Osteoblast (primary cell): ENCODE measurements around the gene CABLES1. TPM values are rescaled to one million over a fixed set of nuclear protein-coding genes. Genes with fewer than 3 reads are reported as not detected.

Experiments used
- DNase-seq: peaks from one replicate; pipeline ENCODE4 v3.0.0; 2011; ENCODE audit warnings: low spot score, mixed read lengths; ENCODE audit not compliant: insufficient read length; ENCODE audit errors: missing footprints
- H2AFZ ChIP-seq: 2 replicates; pipeline ENCODE4 v1.6.0; 2011; ENCODE audit warnings: mild to moderate bottlenecking, low read length
- H3K27ac ChIP-seq: 2 replicates; pipeline ENCODE4 v1.5.1; 2011; ENCODE audit warnings: mild to moderate bottlenecking, low read depth, low read length, moderate library complexity
- H3K27me3 ChIP-seq: 2 replicates; pipeline ENCODE4 v1.6.0; 2012; ENCODE audit warnings: mild to moderate bottlenecking, control low read depth, inconsistent platforms, low read length, moderate library complexity; ENCODE audit not compliant: insufficient read depth
- H3K36me3 ChIP-seq: 2 replicates; pipeline ENCODE4 v1.5.1; 2011; ENCODE audit warnings: mild to moderate bottlenecking, low read length, control low read depth, moderate library complexity; ENCODE audit not compliant: insufficient read depth
- H3K4me1 ChIP-seq: 2 replicates; pipeline ENCODE4 v1.5.1; 2011; ENCODE audit warnings: mild to moderate bottlenecking, low read length, control low read depth, moderate library complexity; ENCODE audit not compliant: insufficient read depth
- H3K4me2 ChIP-seq: 2 replicates; pipeline ENCODE4 v1.6.0; 2011; ENCODE audit warnings: mild to moderate bottlenecking, low read length; ENCODE audit not compliant: insufficient read depth
- H3K4me3 ChIP-seq: fragments of 200-600 bp; sonication (generic); 3 replicates; pipeline ENCODE4 v1.5.1; 2012; ENCODE audit warnings: mild to moderate bottlenecking, low read length, inconsistent platforms; ENCODE audit not compliant: insufficient read depth
- H3K79me2 ChIP-seq: 2 replicates; pipeline ENCODE4 v1.6.0; 2012; ENCODE audit warnings: mild to moderate bottlenecking, low read length, control low read depth, inconsistent platforms; ENCODE audit not compliant: insufficient read depth
- H3K9me3 ChIP-seq: 2 replicates; pipeline ENCODE4 v1.5.1; 2011; ENCODE audit warnings: low read depth, low read length, control low read depth
- H4K20me1 ChIP-seq: 2 replicates; pipeline ENCODE4 v1.6.0; 2012; ENCODE audit warnings: mild to moderate bottlenecking, low read length, control low read depth; ENCODE audit not compliant: insufficient read depth
- total RNA-seq: library from RNA; depleted of rRNA; stranded (reverse); fragments of >200 nt; gene quantifications from 2 replicates; pipeline ENCODE4 v1.2.3, GENCODE V29; 2012
- TF ChIP-seq, protein P1 (sequence below): IDR thresholded peaks from 2 replicates; pipeline ENCODE4 v1.5.1; 2011; ENCODE audit warnings: mild to moderate bottlenecking, low read depth, low read length, moderate library complexity; ENCODE audit errors: extremely low read depth

The CABLES1 gene
- total RNA-seq, 1 donor: 13.0 TPM

DNA sequence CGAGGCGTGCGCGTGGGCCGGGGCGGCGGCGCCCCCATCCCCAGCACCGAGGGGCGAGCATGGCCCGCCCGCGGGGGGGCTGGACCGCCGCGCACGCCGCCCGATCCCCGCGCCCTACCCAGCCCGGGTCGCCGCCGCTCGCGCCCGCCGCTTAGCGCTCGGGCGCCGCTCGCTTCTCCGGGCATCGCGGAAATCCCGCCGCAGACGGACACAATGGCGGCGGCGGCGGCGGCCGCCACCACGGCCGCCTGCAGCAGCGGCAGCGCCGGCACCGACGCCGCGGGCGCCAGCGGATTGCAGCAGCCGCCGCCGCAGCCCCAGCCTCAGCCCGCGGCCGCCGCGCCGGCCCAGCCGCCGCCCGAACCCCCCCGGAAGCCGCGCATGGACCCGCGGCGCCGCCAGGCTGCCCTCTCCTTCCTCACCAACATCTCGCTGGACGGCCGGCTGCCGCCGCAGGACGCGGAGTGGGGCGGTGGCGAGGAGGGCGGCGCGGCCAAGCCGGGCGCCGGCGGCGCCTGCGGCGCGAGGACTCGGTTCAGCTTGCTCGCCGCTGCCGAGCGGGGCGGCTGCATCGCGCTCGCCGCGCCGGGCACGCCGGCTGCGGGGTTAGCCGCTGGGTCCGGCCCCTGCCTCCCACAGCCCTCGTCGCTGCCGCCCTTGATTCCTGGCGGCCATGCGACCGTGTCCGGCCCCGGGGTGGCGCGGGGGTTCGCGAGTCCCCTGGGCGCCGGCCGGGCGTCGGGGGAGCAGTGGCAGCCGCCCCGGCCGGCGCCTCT, 453 bp downstream of the CABLES1 start:
- Histone ChIP-seq H3K27me3 (no peaks in the 10 kb centered on the region), H3K36me3 (no peaks in the 10 kb centered on the region), H3K27ac (peak overlapping the region; percentile 25), H3K9me3 (no peaks in the 10 kb centered on the region), H3K4me3 (peak overlapping the region; percentile 82), H4K20me1 (peaks cover 21% of the 10 kb centered on the region), H3K4me2 (peak overlapping the region; percentile 86), H3K79me2 (peaks cover 43% of the 10 kb centered on the region), H3K4me1 (peaks cover 18% of the 10 kb centered on the region), H2AFZ (peak overlapping the region; percentile 82)
- TF ChIP-seq, protein P1, sequence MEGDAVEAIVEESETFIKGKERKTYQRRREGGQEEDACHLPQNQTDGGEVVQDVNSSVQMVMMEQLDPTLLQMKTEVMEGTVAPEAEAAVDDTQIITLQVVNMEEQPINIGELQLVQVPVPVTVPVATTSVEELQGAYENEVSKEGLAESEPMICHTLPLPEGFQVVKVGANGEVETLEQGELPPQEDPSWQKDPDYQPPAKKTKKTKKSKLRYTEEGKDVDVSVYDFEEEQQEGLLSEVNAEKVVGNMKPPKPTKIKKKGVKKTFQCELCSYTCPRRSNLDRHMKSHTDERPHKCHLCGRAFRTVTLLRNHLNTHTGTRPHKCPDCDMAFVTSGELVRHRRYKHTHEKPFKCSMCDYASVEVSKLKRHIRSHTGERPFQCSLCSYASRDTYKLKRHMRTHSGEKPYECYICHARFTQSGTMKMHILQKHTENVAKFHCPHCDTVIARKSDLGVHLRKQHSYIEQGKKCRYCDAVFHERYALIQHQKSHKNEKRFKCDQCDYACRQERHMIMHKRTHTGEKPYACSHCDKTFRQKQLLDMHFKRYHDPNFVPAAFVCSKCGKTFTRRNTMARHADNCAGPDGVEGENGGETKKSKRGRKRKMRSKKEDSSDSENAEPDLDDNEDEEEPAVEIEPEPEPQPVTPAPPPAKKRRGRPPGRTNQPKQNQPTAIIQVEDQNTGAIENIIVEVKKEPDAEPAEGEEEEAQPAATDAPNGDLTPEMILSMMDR: no peak
- DNase-seq: peak; percentile 96

DNA sequence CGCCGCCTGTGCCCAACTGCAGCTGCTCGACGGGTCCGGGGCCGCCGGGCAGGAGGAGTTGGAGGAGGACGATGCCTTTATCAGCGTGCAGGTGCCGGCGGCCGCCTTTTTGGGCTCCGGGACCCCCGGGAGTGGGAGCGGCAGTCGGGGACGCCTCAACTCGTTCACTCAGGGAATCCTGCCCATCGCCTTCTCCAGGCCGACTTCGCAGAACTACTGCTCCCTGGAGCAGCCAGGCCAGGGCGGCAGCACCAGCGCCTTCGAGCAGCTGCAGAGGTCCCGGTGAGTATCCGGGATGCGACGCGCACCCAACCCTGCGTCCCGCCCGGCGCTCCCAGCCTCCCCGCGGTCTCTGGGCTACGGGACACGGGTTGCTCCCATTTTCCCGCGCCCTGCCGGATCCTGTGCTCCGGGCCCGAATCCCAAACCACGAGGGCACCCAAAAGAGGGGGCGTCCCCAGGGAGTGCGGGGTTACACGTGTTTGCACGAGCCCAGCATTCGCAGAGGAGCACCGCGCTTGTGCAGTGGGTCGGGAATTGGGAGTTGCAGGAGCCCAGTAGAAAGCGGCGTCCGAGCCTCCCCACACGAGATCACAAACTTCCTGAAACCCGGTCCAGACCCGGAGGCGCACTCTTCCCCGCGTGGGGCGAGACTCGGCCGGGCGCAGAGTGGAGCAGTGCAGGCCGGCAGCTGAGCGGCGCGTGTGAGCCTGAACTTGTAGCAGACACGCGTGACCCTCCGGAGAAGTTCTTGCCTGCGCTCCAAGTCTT, 1.2 kb downstream of the CABLES1 start:
- TF ChIP-seq, protein P1: no peak
- Histone ChIP-seq H3K4me1 (peaks cover 18% of the 10 kb centered on the region), H3K27ac (peak overlapping the region; percentile 25), H3K4me3 (peak overlapping the region; percentile 82), H3K36me3 (no peaks in the 10 kb centered on the region), H4K20me1 (peaks cover 26% of the 10 kb centered on the region), H2AFZ (peak overlapping the region; percentile 78), H3K27me3 (no peaks in the 10 kb centered on the region), H3K4me2 (peak overlapping the region; percentile 86), H3K79me2 (peaks cover 50% of the 10 kb centered on the region), H3K9me3 (no peaks in the 10 kb centered on the region)
- peak; percentile 96 for DNase-seq

DNA sequence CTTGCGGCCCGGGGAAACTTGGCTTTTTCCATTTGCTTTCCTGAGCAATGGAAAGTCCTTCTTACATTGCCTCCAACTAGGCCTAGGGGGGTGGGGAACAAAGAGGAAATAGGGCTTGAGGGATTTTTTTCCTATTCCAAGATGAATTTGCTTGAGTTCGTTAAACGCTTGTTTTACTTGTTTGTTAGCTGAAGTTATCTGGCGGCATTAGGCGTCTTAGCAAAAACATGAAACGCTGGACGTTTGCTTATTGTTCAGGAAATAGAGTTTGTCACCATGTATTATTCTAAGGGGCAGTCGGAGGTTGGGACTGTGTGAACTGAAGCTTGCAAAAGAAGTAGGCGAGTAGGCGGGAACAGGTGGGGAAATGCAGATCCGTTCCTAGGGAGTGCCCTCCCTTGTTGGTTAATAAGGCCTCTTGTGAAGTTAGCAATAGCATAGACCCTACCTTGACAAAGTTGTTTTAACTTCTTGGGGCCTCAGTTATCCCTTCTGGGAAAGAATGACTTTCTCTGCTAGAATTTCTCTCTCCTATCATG, 1.9 kb downstream of the CABLES1 start:
- peaks cover 19% of the 10 kb centered on the region for H3K4me1 ChIP-seq
- peaks cover 57% of the 10 kb centered on the region for H3K79me2 ChIP-seq
- H3K36me3 ChIP-seq: no peaks in the 10 kb centered on the region
- peak overlapping the region; percentile 82 for H3K4me3 ChIP-seq
- H3K9me3 ChIP-seq: no peaks in the 10 kb centered on the region
- H4K20me1 ChIP-seq: peaks cover 29% of the 10 kb centered on the region
- H2AFZ ChIP-seq: peak overlapping the region; percentile 78
- no peak overlapping the region for H3K27ac ChIP-seq
- no peak for DNase-seq
- no peaks in the 10 kb centered on the region for H3K27me3 ChIP-seq
- peak overlapping the region; percentile 86 for H3K4me2 ChIP-seq
- TF ChIP-seq, protein P1: no peak
